ENCODE data around the gene RREB1.

Gene RREB1

DNA sequence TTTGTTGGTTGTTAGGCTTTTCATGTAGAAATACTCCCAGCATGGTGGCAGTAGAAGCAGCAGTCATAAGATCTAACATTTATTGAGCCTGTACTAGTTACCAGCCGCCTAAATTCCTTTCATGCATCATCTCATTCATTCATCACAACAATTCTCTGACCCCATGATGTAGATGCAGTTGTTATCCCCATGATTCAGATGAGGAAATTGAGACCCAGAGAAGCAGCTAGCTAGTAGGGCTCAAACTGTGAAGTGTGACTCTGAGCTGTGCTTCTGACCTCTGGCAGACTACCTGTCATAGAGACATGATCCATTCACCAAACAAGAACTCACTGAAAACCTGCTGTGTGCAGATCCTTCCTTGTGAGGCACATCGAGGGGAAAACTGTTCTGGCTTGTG lies 16.9 kb downstream of the RREB1 start:
- no peak for DNase-seq

DNA sequence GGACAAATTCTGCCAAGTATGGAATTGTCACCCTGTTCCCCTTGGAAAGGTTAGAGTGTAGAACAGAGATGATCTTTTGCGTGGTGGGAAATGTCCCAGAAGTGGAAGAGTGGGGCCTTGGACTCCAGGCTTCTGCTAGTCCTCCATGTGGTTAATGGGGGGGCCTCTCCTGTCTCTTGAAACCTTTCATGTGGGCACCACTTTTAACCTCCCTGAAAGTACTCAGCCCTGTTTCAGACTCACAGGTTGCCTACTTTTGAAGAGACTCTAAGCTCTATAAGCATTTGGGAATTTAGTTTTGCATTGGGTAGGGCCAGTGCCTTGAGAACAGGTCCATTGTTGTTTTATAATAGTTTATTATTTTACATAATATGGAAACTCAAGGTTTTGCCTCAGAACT lies 17.5 kb downstream of the RREB1 start:
- no peak for DNase-seq

DNA sequence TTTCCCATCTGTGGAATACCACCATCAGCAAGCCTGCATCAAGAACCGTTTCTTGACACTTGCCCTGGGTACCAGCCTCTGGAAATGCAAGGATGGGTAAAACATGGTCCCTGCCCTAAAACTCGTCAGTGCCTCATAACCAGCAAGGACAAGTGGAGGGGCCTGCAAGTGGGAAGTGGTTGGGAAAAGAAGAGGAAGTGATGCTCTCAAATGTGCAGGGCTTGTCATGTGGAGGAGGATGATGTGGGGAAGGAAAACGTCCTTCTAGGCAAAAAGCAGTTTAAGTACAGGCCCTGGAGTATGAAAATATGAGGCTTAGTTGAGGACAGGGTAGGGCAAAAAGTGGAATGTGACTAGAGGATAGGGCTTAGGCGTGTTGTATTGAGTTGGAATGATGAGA lies 19.0 kb downstream of the RREB1 start:
- DNase-seq, result no peak

DNA sequence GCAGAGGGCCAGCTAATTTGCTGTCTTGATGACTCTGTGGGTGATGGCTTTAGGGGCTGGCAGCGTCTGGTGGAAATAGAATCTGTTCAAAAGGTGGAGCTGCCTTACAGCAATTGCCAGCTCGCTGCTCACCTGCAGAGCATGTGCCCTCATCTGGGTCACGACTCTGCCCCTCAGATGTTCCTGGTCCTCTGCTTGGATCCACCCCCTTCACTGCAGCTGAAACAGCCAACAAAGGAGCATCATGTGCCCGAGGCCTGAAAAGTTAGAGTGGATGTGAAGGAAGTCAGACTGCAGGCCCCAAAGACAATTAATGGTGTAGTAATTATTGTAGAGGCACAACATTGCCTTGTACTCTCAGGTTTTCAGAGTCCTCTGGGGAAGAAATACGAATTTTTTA lies 19.9 kb downstream of the RREB1 start:
- DNase-seq, result no peak

DNA sequence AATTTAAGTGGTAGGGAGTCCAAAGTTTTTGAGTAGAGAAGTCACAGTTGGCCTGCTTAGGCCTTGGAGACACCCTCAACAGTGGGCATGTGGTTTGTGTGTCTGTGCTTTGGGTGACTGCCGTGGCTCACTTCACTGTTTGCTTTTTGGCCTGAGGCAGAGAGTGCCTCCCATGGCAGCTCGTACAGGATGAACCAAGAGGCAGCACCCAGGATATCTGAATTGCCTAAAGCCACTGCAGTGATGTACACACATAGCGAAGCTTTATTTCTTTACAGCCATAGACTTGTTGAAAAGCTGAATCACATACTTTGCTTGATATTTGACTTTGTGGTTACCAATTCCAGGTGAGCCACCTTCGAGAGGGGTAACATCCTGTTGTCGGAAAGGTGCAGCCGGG lies 21.6 kb downstream of the RREB1 start:
- DNase-seq, result no peak

DNA sequence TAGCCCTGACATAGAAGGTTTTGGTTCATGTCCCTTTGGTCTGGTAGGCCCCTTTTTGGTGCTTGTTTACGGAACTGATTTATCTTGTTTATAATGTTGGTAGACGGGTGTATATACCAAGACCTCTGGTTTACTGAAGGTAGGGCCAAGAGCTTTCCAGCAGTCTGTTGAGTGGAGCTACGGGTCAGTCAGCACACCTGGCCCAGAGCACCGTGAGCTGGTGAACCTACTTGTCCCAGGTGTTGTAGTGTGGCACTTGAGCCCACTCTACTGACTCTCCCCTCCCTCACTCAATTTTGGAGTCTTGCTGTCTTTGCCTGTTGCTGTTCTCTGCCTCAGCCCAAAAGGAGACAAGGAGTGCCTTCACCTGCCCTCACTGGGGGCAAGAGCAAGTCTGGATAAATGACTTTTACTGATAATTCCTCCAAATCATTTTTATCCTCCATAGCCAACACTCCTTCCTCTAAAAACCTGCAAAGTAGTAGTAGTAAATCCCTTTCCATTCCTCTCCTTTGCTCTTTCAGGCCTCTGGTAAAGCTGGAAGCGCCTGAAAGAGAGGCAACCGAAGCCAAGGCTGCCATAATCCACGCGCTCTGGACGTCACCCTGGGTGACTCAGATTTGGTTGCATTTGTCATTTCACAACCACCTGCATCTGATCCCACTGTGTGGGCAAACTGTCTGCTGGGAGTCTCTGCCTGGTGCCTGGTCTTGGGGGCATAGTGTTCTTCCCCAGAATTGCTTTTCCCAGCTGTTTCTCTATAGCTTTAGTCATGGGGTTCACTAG lies 22.2 kb downstream of the RREB1 start:
- DNase-seq, result no peak

DNA sequence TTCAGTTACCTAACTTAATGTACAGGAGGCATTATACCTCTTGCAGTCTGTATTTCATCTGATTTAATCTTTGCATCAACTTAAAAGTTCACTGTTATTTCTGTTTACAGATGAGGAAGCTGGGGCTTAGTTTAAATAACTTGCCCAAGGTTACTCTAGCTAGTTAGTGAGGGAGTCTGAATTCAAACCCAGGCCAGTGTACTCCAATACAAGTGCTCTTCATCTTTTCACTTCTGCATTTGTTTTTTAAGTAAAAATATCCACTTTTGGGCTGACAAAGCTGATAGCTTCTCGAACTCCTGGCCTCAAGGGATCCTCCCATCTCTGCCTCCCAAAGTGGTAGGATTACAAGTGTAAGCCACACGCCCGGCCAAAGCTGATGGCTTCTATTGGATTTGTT lies 23.6 kb downstream of the RREB1 start:
- DNase-seq, result no peak

DNA sequence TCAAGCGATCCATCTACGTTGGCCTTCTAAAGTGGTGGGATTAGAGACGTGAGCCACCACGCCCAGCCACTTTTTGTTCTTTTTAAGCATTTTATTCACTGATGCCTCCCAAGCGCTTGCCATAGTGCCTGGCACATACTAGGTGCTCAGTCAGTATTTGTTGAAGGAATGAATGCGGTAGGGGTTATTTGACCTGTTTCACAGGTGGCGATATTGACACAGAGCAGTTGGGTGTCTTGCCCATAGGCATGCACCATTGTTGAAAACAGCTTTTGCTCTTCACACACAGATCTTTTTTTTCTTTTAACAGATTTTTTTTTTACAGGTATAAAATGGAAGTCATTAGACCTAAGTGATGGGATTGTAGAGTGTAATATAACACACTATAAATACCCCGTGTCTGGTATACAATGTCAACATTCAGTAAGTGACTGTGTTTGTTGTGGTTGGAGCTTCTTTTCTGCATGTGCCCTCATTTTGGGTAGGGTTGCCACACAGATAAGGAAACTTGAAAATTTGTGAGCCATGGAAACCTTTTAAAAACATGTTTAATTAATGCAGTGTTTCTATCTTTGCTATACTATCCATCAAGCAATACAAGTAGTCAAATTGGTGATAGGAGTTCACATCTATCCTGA lies 24.8 kb downstream of the RREB1 start:
- no peak for DNase-seq

DNA sequence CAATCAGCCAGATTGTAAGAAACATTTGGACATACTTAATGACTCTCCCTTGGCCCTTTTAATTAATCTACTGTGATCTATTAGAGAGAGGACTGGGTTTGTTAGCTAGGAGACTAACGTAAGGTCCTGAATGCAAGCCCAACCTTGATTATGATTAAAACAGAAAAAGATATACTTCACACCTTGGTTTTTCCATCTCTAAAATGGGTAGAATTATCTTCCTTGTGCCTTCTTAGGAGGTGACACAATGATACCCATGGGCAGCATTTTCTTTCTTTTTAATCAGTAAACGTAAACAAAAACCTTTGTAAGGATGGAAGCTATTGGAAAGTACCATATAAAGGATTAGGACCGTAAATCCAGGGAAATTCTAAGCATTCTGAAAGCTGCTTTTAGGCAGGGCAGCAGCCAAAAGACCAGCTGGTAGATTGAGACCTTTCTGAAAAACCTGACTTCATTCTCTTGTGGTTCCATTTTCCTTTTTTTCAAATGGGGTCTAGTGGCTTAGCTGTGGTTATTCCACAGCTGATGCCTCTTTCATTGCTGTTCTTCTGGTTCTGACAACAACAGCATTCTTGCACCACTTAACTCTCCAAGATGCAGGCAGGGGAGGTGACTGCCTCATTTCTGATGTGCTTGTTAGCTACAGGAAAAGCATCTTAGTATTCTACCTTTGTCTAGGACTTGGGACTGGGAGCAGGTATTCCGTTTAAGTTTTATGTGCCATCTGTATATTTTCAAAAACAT lies 27.4 kb downstream of the RREB1 start:
- DNase-seq, result no peak

DNA sequence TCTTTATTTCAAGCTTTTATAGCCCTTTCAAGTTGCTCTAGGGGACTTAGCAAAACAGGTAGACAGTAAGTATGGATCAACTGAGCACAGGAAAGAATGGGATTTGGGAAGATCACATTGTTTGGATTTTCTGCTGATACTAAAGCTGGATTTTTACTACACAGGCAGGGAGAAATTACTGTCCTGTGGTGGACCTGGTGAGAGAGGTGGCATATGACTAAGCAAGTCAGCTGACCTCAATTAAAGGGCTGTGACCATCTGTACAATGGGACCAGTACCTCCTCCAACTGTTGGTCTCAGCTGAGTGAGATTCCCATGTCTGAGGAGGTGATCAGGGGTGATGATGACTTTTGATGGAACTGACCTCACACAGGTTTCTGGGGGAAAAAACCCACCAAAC lies 28.0 kb downstream of the RREB1 start:
- no peak for DNase-seq

DNA sequence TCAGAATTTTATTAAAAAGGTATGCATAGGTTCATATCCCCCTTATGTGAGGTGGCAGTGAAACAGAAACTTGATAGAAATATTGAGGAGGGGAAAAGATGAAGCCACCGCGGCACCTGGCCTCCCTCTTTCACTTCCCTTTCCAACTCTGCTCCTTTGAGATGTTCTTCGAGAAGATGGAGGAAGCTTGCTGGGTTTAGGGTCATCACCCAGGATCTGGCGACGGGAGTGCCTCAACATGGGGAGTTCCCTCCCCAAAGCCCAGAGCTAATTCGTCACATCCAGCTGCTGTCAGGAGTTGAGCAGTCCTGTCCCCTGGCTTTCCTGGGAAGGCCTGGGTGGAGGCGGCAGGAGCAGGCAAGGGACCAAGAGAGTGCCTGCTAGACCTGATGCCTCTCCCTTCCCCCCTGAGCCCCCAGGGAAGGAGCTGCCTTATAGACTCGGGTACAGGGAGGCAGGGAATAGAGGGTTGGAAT lies 29.1 kb downstream of the RREB1 start:
- DNase-seq, result no peak

DNA sequence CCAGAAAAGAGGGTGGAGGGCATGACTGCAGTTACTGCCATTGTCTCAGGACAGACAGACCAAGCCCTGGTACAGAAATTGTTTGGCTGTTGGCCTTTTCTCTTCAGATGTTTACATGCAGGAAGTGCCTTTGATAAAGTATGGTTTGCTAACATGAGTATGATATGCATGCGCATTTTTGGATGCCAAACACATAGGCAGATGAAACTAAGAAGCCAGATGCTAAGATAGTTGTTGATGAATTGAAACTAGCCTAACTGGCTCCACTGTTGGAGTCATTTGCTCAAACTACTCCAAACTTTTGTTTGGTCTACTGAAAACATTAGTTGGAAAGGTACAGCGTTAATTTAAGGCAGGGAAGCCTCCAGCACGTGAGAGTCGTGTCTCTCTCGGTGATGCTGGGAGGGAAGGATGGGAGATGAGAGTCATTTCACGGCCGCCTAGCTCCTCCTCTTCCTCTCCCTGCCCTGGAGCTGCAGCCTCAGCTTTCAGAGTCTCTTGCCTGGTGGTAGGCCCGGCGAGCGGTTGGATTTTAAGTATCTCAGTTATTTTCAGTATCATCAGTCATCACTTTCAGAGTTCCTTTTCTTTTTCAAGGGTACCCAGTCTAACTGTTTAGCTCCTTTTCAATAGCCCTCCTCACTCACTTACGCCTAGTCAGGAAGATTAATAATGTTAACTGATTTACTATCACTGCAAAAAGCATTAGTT lies 29.7 kb downstream of the RREB1 start:
- DNase-seq, result no peak

DNA sequence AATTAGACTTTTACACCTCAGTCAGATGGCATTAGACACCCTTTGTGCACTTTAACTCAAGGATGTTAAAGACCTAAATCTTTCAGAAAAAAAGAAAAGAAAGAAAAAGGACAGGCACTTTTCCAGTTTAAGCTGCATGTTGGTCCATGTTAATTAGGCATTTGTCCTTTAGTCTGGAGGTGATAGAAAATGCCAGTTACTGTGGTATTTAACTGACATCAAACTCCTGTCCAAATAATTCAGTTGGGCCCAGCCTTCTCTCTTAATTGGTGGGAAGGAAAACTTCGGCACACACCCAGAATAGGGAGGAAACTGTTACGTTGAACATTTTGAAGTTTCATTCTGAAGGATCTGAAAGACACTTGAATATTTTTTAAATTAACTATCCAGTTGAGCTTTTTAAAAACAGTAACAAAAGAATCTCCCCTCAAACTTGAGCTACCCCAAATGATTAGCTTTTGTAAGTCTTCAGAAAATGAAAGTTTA lies 30.3 kb downstream of the RREB1 start:
- DNase-seq, result no peak

DNA sequence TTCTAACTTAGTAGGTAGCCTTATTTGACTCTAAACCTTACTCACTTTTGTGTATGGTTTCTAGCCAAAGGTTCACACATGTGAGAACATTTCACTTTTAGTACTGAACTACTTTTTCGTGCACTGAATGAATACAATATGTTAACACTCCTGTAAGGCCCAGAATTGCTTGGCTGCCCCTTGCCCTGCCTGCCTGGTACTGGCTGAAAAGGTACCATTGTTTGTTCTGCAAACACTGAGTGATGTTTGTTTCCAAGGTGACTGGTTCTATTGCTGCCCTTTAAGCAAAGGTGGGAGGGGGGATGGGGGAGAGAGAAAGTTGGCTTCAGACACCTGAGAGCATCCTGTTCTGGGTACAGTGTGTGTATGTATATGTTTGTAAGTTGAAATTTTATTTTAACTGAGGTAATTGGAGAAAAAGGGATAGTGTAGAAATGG lies 31.2 kb downstream of the RREB1 start:
- DNase-seq, result no peak

DNA sequence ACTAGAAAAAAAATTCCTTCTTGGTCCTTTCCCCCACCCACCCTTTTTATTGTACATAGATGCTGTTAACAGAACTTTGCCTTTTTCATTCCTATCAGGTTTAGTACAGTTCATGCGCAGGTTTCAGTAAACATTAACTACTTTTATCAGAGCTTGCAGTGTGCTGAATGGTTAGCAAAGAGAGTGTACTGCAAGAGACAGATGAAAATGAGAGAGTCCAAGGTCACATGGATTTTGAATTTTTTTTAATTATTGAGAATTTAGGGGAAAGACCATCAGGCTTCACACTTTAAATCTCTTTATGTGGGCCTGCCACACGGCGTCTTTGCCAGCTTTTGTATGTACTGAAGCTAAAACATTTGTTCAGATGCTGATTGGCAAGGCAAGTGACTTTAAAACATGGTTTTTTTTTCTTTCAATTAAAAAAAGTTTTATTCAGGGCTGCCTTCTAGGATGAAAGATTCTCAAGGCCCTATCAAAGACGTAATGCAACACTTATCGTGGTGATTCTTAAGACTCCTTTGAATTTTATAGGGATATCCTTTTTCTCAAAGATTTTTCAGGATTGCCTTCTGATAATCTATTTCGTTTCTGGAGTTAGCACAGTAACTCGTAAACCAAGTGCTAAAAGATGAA lies 32.2 kb downstream of the RREB1 start:
- no peak for DNase-seq

DNA sequence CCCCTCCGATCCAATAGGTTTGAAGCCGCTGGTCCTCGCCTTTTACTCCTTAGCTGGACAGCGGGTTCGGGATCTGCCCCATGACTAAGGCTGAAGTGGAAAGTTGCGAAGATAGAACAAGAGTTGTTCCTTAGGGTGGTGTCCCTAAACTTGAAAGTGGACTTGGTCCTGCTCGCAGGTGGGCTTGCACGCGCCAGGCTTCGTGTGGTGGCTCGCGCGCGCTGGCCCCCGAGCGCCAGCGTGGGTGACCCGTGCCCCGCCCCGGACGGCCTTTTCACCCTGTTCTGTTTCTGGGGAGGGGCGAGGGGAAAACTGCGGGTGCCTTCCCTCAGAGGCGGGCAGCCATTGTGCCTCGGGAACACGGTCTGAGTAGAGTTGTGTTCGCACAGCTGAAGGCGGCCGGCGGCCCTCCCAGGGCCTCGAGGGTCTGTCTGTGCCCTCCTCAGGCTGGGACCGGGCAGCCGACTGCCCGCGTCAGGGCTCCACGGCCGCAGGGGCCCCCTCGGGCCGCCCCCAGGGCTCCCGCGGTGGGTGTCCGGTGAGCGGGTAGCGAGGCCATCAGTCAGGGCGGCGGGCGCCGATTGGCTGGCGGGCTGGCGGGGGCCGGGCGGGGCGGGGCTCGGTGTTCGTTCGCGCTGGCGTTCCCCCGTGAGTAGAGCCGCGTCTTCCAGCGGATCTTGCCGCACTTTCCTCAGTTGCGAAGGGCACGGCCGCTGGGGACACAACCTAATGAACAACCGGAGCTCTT lies 33.0 kb downstream of the RREB1 start:
- no peak for DNase-seq

DNA sequence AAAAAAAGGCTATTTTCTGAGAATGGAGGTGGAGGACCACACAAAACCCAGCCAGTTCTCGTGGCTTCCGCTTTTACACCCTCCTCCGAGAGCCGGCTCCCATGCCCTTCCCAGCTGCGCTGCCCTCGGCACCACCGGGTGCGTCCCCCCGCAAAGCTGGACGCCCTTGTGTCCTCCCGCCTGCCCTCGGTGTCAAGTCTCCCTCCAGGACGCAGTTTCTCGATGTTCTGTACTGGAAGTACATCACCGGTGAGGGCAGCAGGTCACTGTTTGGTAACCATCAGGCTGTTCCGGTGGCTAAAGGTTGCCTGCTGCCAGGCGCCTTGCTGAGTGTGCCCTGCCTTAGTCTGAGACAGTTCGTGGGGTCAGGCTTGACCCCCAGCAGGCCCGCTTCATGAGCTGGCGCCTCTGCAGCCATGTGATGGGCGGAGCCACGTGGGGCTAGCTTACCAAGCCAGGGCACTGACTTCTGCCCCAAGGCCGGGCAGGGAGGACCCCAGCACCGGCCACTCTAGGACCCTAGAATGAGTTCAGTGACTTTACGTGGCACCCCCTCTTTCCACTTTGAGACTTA lies 34.6 kb downstream of the RREB1 start:
- DNase-seq, result no peak

DNA sequence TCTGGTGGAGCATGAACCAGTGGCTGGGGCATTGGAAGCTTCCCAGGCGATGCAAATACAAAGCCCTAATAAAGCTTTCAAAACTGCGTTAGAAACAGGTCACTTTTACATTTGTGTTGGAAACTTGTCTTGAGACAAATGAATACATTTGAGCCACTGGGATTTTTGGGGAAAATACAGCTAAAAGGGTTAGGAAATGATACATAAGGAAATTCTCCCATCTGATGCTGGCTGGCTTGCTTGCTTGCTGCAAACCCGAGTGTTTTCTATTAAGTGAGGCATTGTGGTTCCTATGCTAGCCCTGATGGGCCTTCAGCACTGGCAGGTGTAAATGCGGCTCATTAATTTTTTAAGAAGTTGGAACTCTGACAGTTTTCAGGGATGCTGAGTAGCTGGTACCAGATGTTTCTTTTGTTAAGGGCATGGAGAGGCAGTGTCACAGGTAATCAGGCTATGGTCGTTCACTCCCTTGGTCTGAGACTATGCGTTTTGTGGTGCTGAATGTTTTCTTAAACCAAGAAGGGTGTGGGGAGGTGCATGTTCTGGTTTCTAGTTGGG lies 35.2 kb downstream of the RREB1 start:
- no peak for DNase-seq

DNA sequence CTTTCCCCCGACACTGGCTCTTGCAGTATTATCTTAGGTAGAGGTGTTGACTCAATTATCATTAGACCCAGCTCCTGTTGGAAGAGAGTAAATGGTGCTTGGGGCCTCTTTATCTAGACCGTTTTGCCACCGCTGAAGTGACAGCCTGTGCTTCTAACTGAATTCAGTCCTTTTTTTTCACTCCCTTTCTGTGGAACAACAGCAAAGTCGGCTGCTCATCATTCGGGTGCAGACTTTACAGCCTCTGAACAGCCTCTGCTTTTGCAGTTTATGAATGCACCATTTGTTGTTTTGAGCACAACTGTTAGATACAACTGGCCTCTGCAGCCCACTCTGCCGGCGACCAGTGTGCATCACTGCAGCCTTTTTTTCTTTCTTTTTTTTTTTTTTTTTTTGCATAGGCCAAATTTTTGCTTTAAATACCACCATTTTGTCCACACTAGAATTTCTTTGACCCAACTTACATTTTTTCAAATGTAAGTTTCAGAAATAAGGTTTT lies 35.8 kb downstream of the RREB1 start:
- DNase-seq, result no peak

DNA sequence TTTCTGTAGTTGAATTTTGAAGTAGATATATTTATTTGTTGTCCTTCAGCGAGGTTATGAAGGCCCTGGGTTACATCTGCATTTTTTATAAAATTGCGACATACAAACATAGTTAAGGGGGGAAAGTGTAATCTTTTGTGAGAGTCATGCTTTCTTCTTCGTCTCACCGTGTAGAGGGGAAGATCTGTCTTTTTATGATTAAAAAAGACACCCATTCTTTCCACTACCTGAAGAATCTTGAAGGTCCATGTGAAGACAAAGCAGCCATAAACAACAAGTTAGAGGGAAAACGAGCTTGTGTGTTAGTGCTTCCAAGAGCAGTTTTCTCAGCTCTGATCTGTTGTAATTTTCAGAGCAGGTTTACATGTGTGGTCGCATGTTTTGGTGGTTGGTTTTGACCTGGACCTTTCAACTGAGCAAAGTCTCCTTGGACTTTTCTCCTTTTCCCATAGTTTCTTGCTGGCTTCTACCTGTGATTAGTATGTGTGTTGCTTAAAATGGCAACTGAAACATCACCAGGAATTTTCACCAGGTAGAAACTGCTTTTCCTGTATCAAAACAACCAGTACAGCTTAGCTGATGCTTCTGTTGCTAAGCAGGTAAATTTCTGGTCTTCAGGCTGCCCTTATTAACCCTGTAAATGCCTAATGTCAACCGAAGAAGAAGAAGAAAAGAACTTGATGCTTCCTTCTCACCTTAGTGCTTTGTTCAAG lies 37.3 kb downstream of the RREB1 start:
- DNase-seq, result no peak
